ENCODE measurements around the gene KCNJ2. TPM values are rescaled to one million over a fixed set of nuclear protein-coding genes. Genes with fewer than 3 reads are reported as not detected.

KCNJ2 gene
- polyA plus RNA-seq, 1 experiment = 1.2 TPM

- no peak for DNase-seq (ENCODE audit: low read depth)
- TF ChIP-seq CTCF (IDR thresholded peaks at IDR 0.05; ENCODE audit: insufficient read depth, low read depth, low read length) = no peak
- Histone ChIP-seq H3K36me3 (ENCODE audit: control insufficient read depth, insufficient read depth, low read length) (no peaks in the 10 kb centered on the region), H3K27me3 (ENCODE audit: control insufficient read depth, insufficient read depth, low read length) (no peaks in the 10 kb centered on the region), H3K4me3 (ENCODE audit: low read depth, low read length) (no peak overlapping the region)
- CTCF ChIA-PET = no interaction called here
- POLR2A ChIA-PET = no interaction called here
Measured at GRCh38 chr17:70215656-70216055, 46.3 kb downstream of the KCNJ2 start.

- Histone ChIP-seq H3K27me3 (ENCODE audit: control insufficient read depth, insufficient read depth, low read length) (no peaks in the 10 kb centered on the region), H3K4me3 (ENCODE audit: low read depth, low read length) (no peak overlapping the region), H3K36me3 (ENCODE audit: control insufficient read depth, insufficient read depth, low read length) (no peaks in the 10 kb centered on the region)
- TF ChIP-seq CTCF (IDR thresholded peaks at IDR 0.05; ENCODE audit: insufficient read depth, low read depth, low read length) = no peak
- ChIA-PET CTCF (no interaction called here), POLR2A (no interaction called here)
- DNase-seq (ENCODE audit: low read depth) = no peak
Measured at GRCh38 chr17:70217571-70217970, 48.2 kb downstream of the KCNJ2 start.

GRCh38 chr17:70225276-70225675 is 55.9 kb downstream of the KCNJ2 start:
- CTCF ChIA-PET = interaction anchor here (0.9 kb wide), 1 partner anchor 8 kb away, joined by 3 read pairs; no protein-coding TSS in a partner anchor
- Histone ChIP-seq H3K4me3 (ENCODE audit: low read depth, low read length) (no peak overlapping the region), H3K36me3 (ENCODE audit: control insufficient read depth, insufficient read depth, low read length) (no peaks in the 10 kb centered on the region), H3K27me3 (ENCODE audit: control insufficient read depth, insufficient read depth, low read length) (no peaks in the 10 kb centered on the region)
- DNase-seq (ENCODE audit: low read depth) = no peak
- no peak for TF ChIP-seq CTCF (IDR thresholded peaks at IDR 0.05; ENCODE audit: insufficient read depth, low read depth, low read length)
- POLR2A ChIA-PET = no interaction called here

Other genes starting within 250 kb of the KCNJ2 start
- not detected in 2 replicates for gene KCNJ16, start 94.3 kb upstream of the KCNJ2 start, polyA plus RNA-seq (2011; rRNA removed)

All from BJ (cell line).